SK-N-SH treated with all-trans-retinoic acid at 6 μM for 48 hours (cell line): ENCODE data around the gene SLC38A10.

ENCODE experiments used
- ARNTL ChIP-seq: fragments of 450-650 bp; formaldehyde crosslinking; IDR thresholded peaks from 2 replicates; pipeline ENCODE4 v1.5.0; 2020; ENCODE audit warnings: low read depth, mild to moderate bottlenecking, moderate library complexity, borderline replicate concordance
- PATZ1 ChIP-seq: fragments of 250-450 bp; sonication (Bioruptor Pico); IDR thresholded peaks from 2 replicates; pipeline ENCODE4 v1.8.0; 2020; ENCODE audit warnings: mild to moderate bottlenecking, moderate library complexity, borderline replicate concordance
- RARB ChIP-seq: fragments of 250-450 bp; sonication (Bioruptor Pico); IDR thresholded peaks from 2 replicates; pipeline ENCODE4 v1.8.0; 2021; ENCODE audit warnings: mild to moderate bottlenecking, moderate library complexity
- TCF4 ChIP-seq: fragments of 250-450 bp; sonication (Bioruptor Pico); IDR thresholded peaks from 2 replicates; pipeline ENCODE4 v1.8.0; 2021; ENCODE audit warnings: mild to moderate bottlenecking, moderate library complexity, borderline replicate concordance
- ZFP3 ChIP-seq: fragments of 250-450 bp; sonication (Bioruptor Pico); IDR thresholded peaks from 2 replicates; pipeline ENCODE4 v1.5.0; 2020; ENCODE audit warnings: mild to moderate bottlenecking, moderate library complexity
- ZFP30 ChIP-seq: fragments of 450-650 bp; formaldehyde crosslinking; IDR thresholded peaks from 2 replicates; pipeline ENCODE4 v1.5.0; 2022; ENCODE audit warnings: mild to moderate bottlenecking, moderate library complexity
- ZNF565 ChIP-seq: fragments of 450-650 bp; formaldehyde crosslinking; conservative IDR thresholded peaks from 2 replicates; pipeline ENCODE4 v1.5.0; 2020; ENCODE audit warnings: low read depth, mild to moderate bottlenecking, moderate library complexity
- ZNF8 ChIP-seq: fragments of 450-650 bp; formaldehyde crosslinking; IDR thresholded peaks from 2 replicates; pipeline ENCODE4 v1.5.0; 2020; ENCODE audit warnings: mild to moderate bottlenecking, moderate library complexity

- TF ChIP-seq ZFP3 (CRISPR knock-in tag) (no peak), RARB (CRISPR knock-in tag) (no peak), PATZ1 (CRISPR knock-in tag) (no peak), ZNF8 (no peak), ARNTL (CRISPR knock-in tag) (no peak), ZFP30 (CRISPR knock-in tag) (no peak), TCF4 (CRISPR knock-in tag) (no peak), ZNF565 (CRISPR knock-in tag) (no peak)
Observed at GRCh38 chr17:81322271-81323082, 27.4 kb upstream of the SLC38A10 start.
